Karpas-422 (cell line): ENCODE results near the gene EPHA6. TPM values are rescaled to one million over a fixed set of nuclear protein-coding genes. Genes with fewer than 3 reads are reported as not detected.
"Not testable (repeated sequence)": the region's sequence is repeated elsewhere in the genome, so short reads cannot be mapped to it uniquely, and the experiment has no call there.

Experiments
- DNase-seq: peaks from one replicate; pipeline ENCODE4 v3.0.0-alpha.2; 2015
- H2AFZ ChIP-seq: fragments of 200-600 bp; sonication (generic); 2 replicates; pipeline ENCODE4 v1.6.1; 2014; ENCODE audit warnings: antibody characterized with exemption, low read length, mixed read lengths
- H3K27ac ChIP-seq: fragments of 200-600 bp; sonication (generic); 2 replicates; pipeline ENCODE4 v1.5.1; 2014; ENCODE audit warnings: mild to moderate bottlenecking, low read length, moderate library complexity
- H3K27me3 ChIP-seq: fragments of 200-600 bp; sonication (generic); 2 replicates; pipeline ENCODE4 v1.6.1; 2014; ENCODE audit warnings: low read length, mixed read lengths
- H3K36me3 ChIP-seq: fragments of 200-600 bp; sonication (generic); 2 replicates; pipeline ENCODE4 v1.6.1; 2014; ENCODE audit warnings: low read length, mixed read lengths; ENCODE audit not compliant: insufficient read depth
- H3K4me1 ChIP-seq: fragments of 200-600 bp; sonication (generic); 2 replicates; pipeline ENCODE4 v1.6.1; 2014; ENCODE audit warnings: mild to moderate bottlenecking, low read length, mixed read lengths
- H3K4me2 ChIP-seq: fragments of 200-600 bp; sonication (generic); 2 replicates; pipeline ENCODE4 v1.6.1; 2014; ENCODE audit warnings: low read length, low read depth, mild to moderate bottlenecking; ENCODE audit not compliant: poor library complexity, severe bottlenecking
- H3K4me3 ChIP-seq: fragments of 200-600 bp; sonication (generic); 2 replicates; pipeline ENCODE4 v1.5.1; 2014; ENCODE audit warnings: mild to moderate bottlenecking, antibody characterized with exemption, low read length, mixed read lengths
- H3K79me2 ChIP-seq: fragments of 200-600 bp; sonication (generic); 2 replicates; pipeline ENCODE4 v1.6.1; 2014; ENCODE audit warnings: mild to moderate bottlenecking, low read length, mixed read lengths
- H3K9ac ChIP-seq: fragments of 200-600 bp; sonication (generic); 2 replicates; pipeline ENCODE4 v1.6.0; 2014; ENCODE audit warnings: low read length
- H3K9me2 ChIP-seq: fragments of 200-600 bp; sonication (generic), shearing (Covaris generic); replicated peaks from 2 replicates; pipeline ENCODE4 v1.6.0; 2014; ENCODE audit warnings: mild to moderate bottlenecking, low read length, moderate library complexity; ENCODE audit not compliant: insufficient read depth
- H3K9me3 ChIP-seq: fragments of 300-700, 200-600 bp; sonication (generic); 2 replicates; pipeline ENCODE4 v1.6.1; 2014; ENCODE audit warnings: low read length, mixed read lengths
- H4K20me1 ChIP-seq: fragments of 200-600 bp; sonication (generic); 2 replicates; pipeline ENCODE4 v1.6.1; 2014; ENCODE audit warnings: mild to moderate bottlenecking, antibody characterized with exemption, low read length, low read depth; ENCODE audit not compliant: insufficient read depth
- total RNA-seq: library from RNA; depleted of rRNA; stranded (reverse); fragments of >200 nt; shearing (Covaris generic); gene quantifications from 2 replicates; pipeline ENCODE4 v1.2.3, GENCODE V29; 2014; ENCODE audit warnings: low replicate concordance

Gene EPHA6
- total RNA-seq, 1 experiment from 2014 or later: not detected

DNA sequence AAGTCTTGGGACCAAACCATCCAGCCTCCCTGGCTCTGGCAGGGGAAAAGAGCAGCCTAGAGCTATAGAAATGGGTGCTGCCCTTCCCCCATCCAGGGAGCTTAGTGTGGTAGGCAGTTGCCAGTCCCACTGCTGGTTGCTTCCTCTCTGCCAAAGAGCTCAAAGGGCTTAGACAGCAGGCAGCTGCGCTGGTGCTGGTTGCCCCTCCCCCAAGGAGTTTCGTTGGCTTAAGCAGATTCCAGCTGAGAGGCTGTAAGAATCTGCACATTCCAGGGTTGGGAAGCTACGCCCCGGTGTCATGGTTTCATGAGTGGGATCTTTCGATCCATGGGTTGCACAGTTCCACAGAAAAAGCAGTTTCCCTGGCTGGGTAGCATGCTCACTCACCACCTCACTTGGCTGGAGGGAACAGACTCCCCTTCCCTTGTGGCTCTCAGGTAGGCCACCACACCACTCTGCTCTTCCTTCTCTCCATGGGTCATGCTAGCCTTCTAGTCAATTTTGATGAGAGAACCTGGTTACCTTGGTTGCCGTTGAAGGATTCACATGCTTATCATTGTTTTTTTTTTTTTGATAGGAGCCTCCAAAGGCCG, 195.1 kb downstream of the EPHA6 start:
- Histone ChIP-seq H3K27me3 (no peaks in the 10 kb centered on the region), H3K9ac (no peak overlapping the region), H2AFZ (no peak overlapping the region), H3K27ac (no peak overlapping the region), H3K4me2 (no peak overlapping the region), H3K79me2 (no peaks in the 10 kb centered on the region), H3K9me2 (no peaks in the 10 kb centered on the region), H4K20me1 (no peaks in the 10 kb centered on the region), H3K9me3 (peaks cover 15% of the 10 kb centered on the region), H3K4me1 (no peaks in the 10 kb centered on the region), H3K4me3 (no peak overlapping the region), H3K36me3 (no peaks in the 10 kb centered on the region)
- DNase-seq: no peak

GRCh38 chr3:97010881-97011657, 196.7 kb downstream of the EPHA6 start:
- Histone ChIP-seq H3K36me3 (no peaks in the 10 kb centered on the region), H3K79me2 (no peaks in the 10 kb centered on the region), H3K4me3 (no peak overlapping the region), H3K27ac (no peak overlapping the region), H4K20me1 (no peaks in the 10 kb centered on the region), H3K4me1 (no peaks in the 10 kb centered on the region), H3K27me3 (no peaks in the 10 kb centered on the region), H3K9ac (no peak overlapping the region), H3K9me3 (peaks cover 15% of the 10 kb centered on the region), H3K4me2 (no peak overlapping the region), H2AFZ (no peak overlapping the region), H3K9me2 (no peaks in the 10 kb centered on the region)
- DNase-seq: no peak

DNA sequence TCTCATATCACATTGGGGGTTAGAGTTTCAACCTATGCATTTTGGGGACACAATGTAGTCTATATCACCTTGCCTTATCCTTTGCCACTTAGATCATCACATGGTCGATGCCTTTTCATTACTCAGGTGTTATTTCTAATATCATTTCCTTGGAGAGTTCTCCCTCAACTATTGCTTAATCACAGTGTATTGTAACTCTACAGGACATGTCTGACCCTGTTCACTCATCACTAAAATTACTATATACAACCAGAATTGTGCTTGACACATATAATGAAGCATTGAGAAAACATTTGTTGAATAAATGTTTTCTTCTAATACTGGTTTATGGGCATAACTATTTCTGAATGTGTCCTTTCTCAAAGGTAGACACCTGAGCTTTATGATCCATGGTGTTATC, 207.4 kb downstream of the EPHA6 start:
- Histone ChIP-seq H3K4me2 (no peak overlapping the region), H3K9me2 (no peaks in the 10 kb centered on the region), H3K27ac (no peak overlapping the region), H3K9ac (no peak overlapping the region), H3K4me1 (no peaks in the 10 kb centered on the region), H3K79me2 (no peaks in the 10 kb centered on the region), H3K27me3 (no peaks in the 10 kb centered on the region), H2AFZ (no peak overlapping the region), H3K9me3 (no peaks in the 10 kb centered on the region; the same call in 1 of the 2 replicates), H4K20me1 (no peaks in the 10 kb centered on the region), H3K4me3 (no peak overlapping the region), H3K36me3 (no peaks in the 10 kb centered on the region)
- DNase-seq: no peak

DNA sequence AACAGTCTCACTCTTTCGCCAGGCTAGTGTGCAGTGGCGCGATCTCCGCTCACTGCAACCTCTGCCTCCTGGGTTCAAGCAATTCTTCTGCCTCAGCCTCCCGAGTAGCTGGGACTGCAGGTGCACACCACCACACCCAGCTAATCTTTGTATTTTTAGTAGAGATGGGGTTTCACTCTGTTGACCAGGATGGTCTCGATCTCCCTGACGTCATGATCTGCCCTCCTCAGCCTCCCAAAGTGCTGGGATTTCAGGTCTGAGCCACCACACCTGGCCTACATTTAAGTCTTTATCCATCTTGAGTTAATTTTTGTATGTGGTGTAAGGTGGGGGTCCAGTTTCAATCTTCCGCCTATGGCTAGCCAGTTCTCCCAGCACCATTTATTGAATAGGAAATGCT, 211.2 kb downstream of the EPHA6 start:
- H3K36me3 ChIP-seq, H3K4me2 ChIP-seq, H3K4me3 ChIP-seq, H2AFZ ChIP-seq, H3K27ac ChIP-seq, H3K27me3 ChIP-seq, H3K9ac ChIP-seq, H4K20me1 ChIP-seq, H3K9me3 ChIP-seq, H3K4me1 ChIP-seq, DNase-seq, H3K9me2 ChIP-seq, H3K79me2 ChIP-seq: not testable (repeated sequence)

DNA sequence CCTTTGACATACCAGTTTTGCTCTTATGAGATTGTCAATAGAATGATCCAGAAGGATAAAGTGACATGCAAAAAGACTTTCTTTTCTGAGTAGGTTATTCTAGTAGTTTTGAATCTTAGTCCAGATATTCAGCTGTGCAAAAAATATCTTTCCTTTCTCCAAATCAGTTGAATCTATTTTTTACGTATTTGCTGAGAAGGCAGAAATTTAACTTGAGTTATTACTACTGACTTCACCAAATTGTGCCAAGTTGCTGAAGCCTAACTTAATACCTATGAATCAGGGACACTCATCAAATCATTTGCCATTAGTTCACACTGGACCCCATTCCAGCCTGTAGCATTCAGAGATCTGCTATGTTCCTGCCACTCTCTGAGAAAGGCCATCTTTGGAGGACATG, 215.6 kb downstream of the EPHA6 start:
- no peak overlapping the region for H2AFZ ChIP-seq
- H4K20me1 ChIP-seq: no peaks in the 10 kb centered on the region
- H3K79me2 ChIP-seq: no peaks in the 10 kb centered on the region
- H3K4me2 ChIP-seq: no peak overlapping the region
- no peaks in the 10 kb centered on the region for H3K27me3 ChIP-seq
- H3K9ac ChIP-seq: no peak overlapping the region
- no peak for DNase-seq
- peaks cover 6% of the 10 kb centered on the region; the same call in 1 of the 2 replicates for H3K9me3 ChIP-seq
- no peak overlapping the region for H3K4me3 ChIP-seq
- H3K9me2 ChIP-seq: no peaks in the 10 kb centered on the region
- no peak overlapping the region for H3K27ac ChIP-seq
- no peaks in the 10 kb centered on the region for H3K4me1 ChIP-seq
- H3K36me3 ChIP-seq: no peaks in the 10 kb centered on the region

DNA sequence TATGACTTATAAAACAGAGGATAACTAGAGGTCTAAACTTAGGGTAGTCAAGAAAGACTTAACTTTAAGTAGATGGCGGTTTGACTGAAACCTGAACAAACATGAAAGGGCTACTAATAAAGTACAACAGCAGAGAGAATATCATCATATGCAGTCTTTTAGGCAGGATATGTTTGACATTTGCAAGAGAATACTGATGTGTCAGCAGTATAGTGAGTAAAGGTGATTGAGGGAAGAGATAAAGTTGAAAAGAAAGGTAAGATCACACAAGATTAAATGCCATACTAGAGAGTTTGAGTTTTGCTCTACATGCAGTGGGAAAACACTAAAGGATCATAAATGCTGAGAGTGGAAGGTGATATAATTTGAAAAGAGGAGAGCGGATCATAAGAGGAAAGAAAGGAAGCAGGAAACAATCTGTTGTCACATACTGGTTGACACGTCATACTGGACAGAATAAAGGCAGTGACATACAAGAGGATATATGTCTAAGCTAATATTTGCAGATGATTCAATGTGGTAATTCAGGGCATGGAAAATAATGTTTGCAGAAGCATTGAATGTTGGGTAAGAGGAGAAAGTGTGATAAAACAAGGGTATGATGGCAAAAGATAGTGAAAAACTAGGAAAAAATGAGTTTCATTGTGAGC, 223.0 kb downstream of the EPHA6 start:
- Histone ChIP-seq H3K79me2 (no peaks in the 10 kb centered on the region), H3K4me3 (no peak overlapping the region), H3K9me3 (peaks cover 6% of the 10 kb centered on the region; the same call in 1 of the 2 replicates), H3K9ac (no peak overlapping the region), H2AFZ (no peak overlapping the region), H3K4me2 (no peak overlapping the region), H3K9me2 (0 out of 2 replicates have a peak, but pooled peaks cover 3% of the 10 kb centered on the region), H3K27ac (no peak overlapping the region), H3K4me1 (no peaks in the 10 kb centered on the region), H4K20me1 (no peaks in the 10 kb centered on the region), H3K36me3 (no peaks in the 10 kb centered on the region), H3K27me3 (no peaks in the 10 kb centered on the region)
- DNase-seq: no peak

DNA sequence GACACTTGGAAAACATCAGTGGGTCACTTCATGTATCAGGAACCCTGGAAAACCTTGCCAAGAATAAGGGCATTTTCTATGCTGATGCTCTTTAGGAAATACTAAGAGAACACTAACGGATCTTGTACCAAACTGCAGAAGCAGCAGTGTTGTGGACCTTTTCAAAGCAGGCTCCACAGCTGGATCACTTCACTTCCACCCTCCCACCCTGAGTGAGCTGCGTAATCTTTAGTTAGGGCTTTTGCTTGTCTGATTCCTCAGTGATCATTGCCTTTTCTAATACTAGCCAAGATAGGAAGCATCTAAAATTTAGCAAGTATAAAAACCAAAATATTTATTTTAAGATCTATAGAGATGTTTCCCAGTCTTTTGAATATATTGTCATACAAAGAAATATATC, 229.0 kb downstream of the EPHA6 start:
- no peak overlapping the region for H2AFZ ChIP-seq
- no peaks in the 10 kb centered on the region for H3K36me3 ChIP-seq
- 0 out of 2 replicates have a peak, but pooled peaks cover 4% of the 10 kb centered on the region for H3K9me2 ChIP-seq
- no peaks in the 10 kb centered on the region for H4K20me1 ChIP-seq
- H3K4me3 ChIP-seq: no peak overlapping the region
- DNase-seq: no peak
- no peak overlapping the region for H3K27ac ChIP-seq
- H3K79me2 ChIP-seq: no peaks in the 10 kb centered on the region
- peaks cover 3% of the 10 kb centered on the region; the same call in 1 of the 2 replicates for H3K9me3 ChIP-seq
- no peak overlapping the region for H3K4me2 ChIP-seq
- no peaks in the 10 kb centered on the region for H3K4me1 ChIP-seq
- H3K27me3 ChIP-seq: no peaks in the 10 kb centered on the region
- H3K9ac ChIP-seq: no peak overlapping the region

- H3K4me2 ChIP-seq: no peak overlapping the region
- H3K4me1 ChIP-seq: no peaks in the 10 kb centered on the region
- no peaks in the 10 kb centered on the region for H3K27me3 ChIP-seq
- no peaks in the 10 kb centered on the region for H4K20me1 ChIP-seq
- H3K4me3 ChIP-seq: no peak overlapping the region
- H3K27ac ChIP-seq: no peak overlapping the region
- no peak overlapping the region for H2AFZ ChIP-seq
- H3K36me3 ChIP-seq: no peaks in the 10 kb centered on the region
- H3K9me3 ChIP-seq: no peaks in the 10 kb centered on the region; the same call in none of the 2 replicates
- no peaks in the 10 kb centered on the region for H3K79me2 ChIP-seq
- H3K9ac ChIP-seq: no peak overlapping the region
- H3K9me2 ChIP-seq: no peaks in the 10 kb centered on the region
- no peak for DNase-seq
Measured at GRCh38 chr3:97057365-97057764, 243.0 kb downstream of the EPHA6 start.
